IMR-90 (cell line): ENCODE data around the gene CMTM7. TPM values are rescaled to one million over a fixed set of nuclear protein-coding genes. Genes with fewer than 3 reads are reported as not detected.
"Not testable (repeated sequence)": the region's sequence is repeated elsewhere in the genome, so short reads cannot be mapped to it uniquely, and the experiment has no call there.

Experiments used
- ATAC-seq: fragments of 200-7000 bp; cut with Tn5 transposase; 2 replicates; pipeline ENCODE4 v1.9.1; 2020; ENCODE audit warnings: low read depth, mild to moderate bottlenecking, moderate library complexity
- BruUV-seq: library from RNA; stranded (reverse); fragments of 400-500 nt; replicated peaks from 2 replicates; lab custom pipeline; 2021; lab: Mats Ljungman, UMichigan
- CTCF ChIA-PET: fragments of 300-600 bp; formaldehyde crosslinking; extraction: SDS; loops from one replicate; lab custom pipeline; 2021; ENCODE audit warnings: antibody characterized with exemption; lab: Yijun Ruan, JAX
- POLR2A ChIA-PET: fragments of 300-600 bp; sonication (Branson Sonifier 250); formaldehyde crosslinking; loops from one replicate; lab custom pipeline; 2022; ENCODE audit warnings: antibody characterized with exemption; ENCODE audit not compliant: unreplicated experiment; lab: Charles Lee
- DNase-seq: peaks from one replicate; pipeline ENCODE4 v3.0.0; 2013
- H2AFZ ChIP-seq: replicated peaks from 2 replicates; pipeline ENCODE3; 2013; ENCODE audit warnings: low read length, mild to moderate bottlenecking; ENCODE audit not compliant: poor library complexity
- H2AK5ac ChIP-seq: 2 replicates; pipeline ENCODE4 v1.6.1; 2013; ENCODE audit warnings: low read depth, low read length, inconsistent platforms
- H2AK9ac ChIP-seq: replicated peaks from 2 replicates; pipeline ENCODE3; 2013; ENCODE audit warnings: mild to moderate bottlenecking, low read depth, low read length, moderate library complexity; ENCODE audit not compliant: poor library complexity
- H2BK120ac ChIP-seq: 2 replicates; pipeline ENCODE4 v1.6.1; 2013; ENCODE audit warnings: low read depth, low read length, inconsistent platforms
- H2BK15ac ChIP-seq: 3 replicates; pipeline ENCODE4 v1.6.1; 2013; ENCODE audit warnings: low read depth, low read length, inconsistent platforms
- H2BK20ac ChIP-seq: 2 replicates; pipeline ENCODE4 v1.6.1; 2013; ENCODE audit warnings: low read depth, mild to moderate bottlenecking, inconsistent platforms, low read length, moderate library complexity
- H2BK5ac ChIP-seq: 2 replicates; pipeline ENCODE4 v1.6.1; 2013; ENCODE audit warnings: mild to moderate bottlenecking, low read depth, low read length, inconsistent platforms; ENCODE audit not compliant: poor library complexity, severe bottlenecking
- H3K14ac ChIP-seq: replicated peaks from 2 replicates; pipeline ENCODE4 v1.6.1; 2013; ENCODE audit warnings: low read depth, low read length, inconsistent platforms
- H3K18ac ChIP-seq: 2 replicates; pipeline ENCODE4 v1.6.1; 2013; ENCODE audit warnings: low read depth, low read length, control low read depth
- H3K23ac ChIP-seq: 2 replicates; pipeline ENCODE4 v1.6.1; 2013; ENCODE audit warnings: low read depth, low read length, inconsistent platforms
- H3K27ac ChIP-seq: 2 replicates; pipeline ENCODE4 v1.5.1; 2013; ENCODE audit warnings: mild to moderate bottlenecking, control low read depth, low read length; ENCODE audit not compliant: insufficient read depth
- H3K27me3 ChIP-seq: 2 replicates; pipeline ENCODE4 v1.6.1; 2013; ENCODE audit warnings: low read length; ENCODE audit not compliant: control insufficient read depth, insufficient read depth
- H3K36me3 ChIP-seq: 2 replicates; pipeline ENCODE4 v1.6.1; 2013; ENCODE audit warnings: low read length, mixed read lengths; ENCODE audit not compliant: control insufficient read depth, insufficient read depth
- H3K4ac ChIP-seq: 2 replicates; pipeline ENCODE4 v1.6.1; 2013; ENCODE audit warnings: low read depth, low read length, inconsistent platforms
- H3K4me1 ChIP-seq: 2 replicates; pipeline ENCODE4 v1.6.1; 2013; ENCODE audit warnings: low read length, mixed read lengths; ENCODE audit not compliant: control insufficient read depth, insufficient read depth
- H3K4me2 ChIP-seq: 2 replicates; pipeline ENCODE4 v1.6.1; 2013; ENCODE audit warnings: low read depth, mild to moderate bottlenecking, control low read depth, low read length, moderate library complexity
- H3K4me3 ChIP-seq: 2 replicates; pipeline ENCODE4 v1.5.1; 2013; ENCODE audit warnings: low read depth, mild to moderate bottlenecking, control low read depth, low read length, moderate library complexity; ENCODE audit not compliant: insufficient read depth
- H3K56ac ChIP-seq: 2 replicates; pipeline ENCODE4 v1.6.1; 2013; ENCODE audit warnings: low read length, inconsistent platforms; ENCODE audit not compliant: insufficient read depth; ENCODE audit errors: extremely low read depth
- H3K79me1 ChIP-seq, 2 experiments: 2 replicates each; pipeline ENCODE4 v1.6.1; 2013; ENCODE audit warnings: low read length in 2 of 2, inconsistent platforms in 1 of 2, low read depth in 1 of 2
- H3K9ac ChIP-seq: 2 replicates; pipeline ENCODE4 v1.6.1; 2013; ENCODE audit warnings: low read depth, low read length, control low read depth
- H3K9me1 ChIP-seq: 2 replicates; pipeline ENCODE4 v1.6.1; 2013; ENCODE audit warnings: low read length, inconsistent platforms; ENCODE audit not compliant: insufficient read depth
- H3K9me3 ChIP-seq: 2 replicates; pipeline ENCODE4 v1.6.1; 2013; ENCODE audit warnings: low read length; ENCODE audit not compliant: control insufficient read depth, insufficient read depth
- H4K20me1 ChIP-seq: 2 replicates; pipeline ENCODE4 v1.6.1; 2013; ENCODE audit warnings: low read length, inconsistent platforms; ENCODE audit not compliant: insufficient read depth
- H4K5ac ChIP-seq: 2 replicates; pipeline ENCODE4 v1.6.1; 2013; ENCODE audit warnings: mild to moderate bottlenecking, low read depth, low read length, control low read depth
- H4K8ac ChIP-seq, 2 experiments: 2 replicates each; pipeline ENCODE4 v1.6.1; 2013; ENCODE audit warnings: low read depth in 2 of 2, low read length in 2 of 2, control low read depth in 1 of 2, inconsistent platforms in 1 of 2
- H4K91ac ChIP-seq: 2 replicates; pipeline ENCODE4 v1.6.1; 2013; ENCODE audit warnings: low read depth, low read length, inconsistent platforms; ENCODE audit not compliant: insufficient read depth
- WGBS, 2 experiments: methylation state at CpG; one replicate each; pipeline versions ENCODE4 v1.1.5 to v1.1.7; 2013; ENCODE audit warnings: missing lambda C conversion rate in 2 of 2; ENCODE audit not compliant: insufficient read length in 1 of 2; ENCODE audit errors: extremely low coverage in 2 of 2; 5-methylcytosine and 5-hydroxymethylcytosine counted together
- dilution Hi-C: fragments of 300-500 bp; cut with HindIII; formaldehyde crosslinking; loops from one replicate; pipeline ENCODE4 v1.14.3; 2018; ENCODE audit warnings: low sequenced_read_pairs; ENCODE audit not compliant: unreplicated experiment
- in situ Hi-C: fragments of 300-500 bp; cut with MboI; formaldehyde crosslinking; loops from 3 replicates; pipeline ENCODE4 v1.14.3; 2019; ENCODE audit warnings: low sequenced_read_pairs, inconsistent platforms, mixed read lengths
- intact Hi-C: fragments of 100-400 bp; cut with micrococcal nuclease; formaldehyde crosslinking; loops from 2 replicates; pipeline ENCODE4 v1.10.0; 2022
- polyA plus RNA-seq, 3 experiments: library from polyadenylated mRNA; depleted of rRNA; stranded (reverse); fragments of >200 nt; gene quantifications; 2 replicates each; pipeline ENCODE4 v1.2.3, GENCODE V29; 2012; ENCODE audit warnings: low replicate concordance in 1 of 3
- total RNA-seq: library from RNA; depleted of rRNA; stranded (reverse); fragments of >200 nt; gene quantifications from 2 replicates; pipeline ENCODE4 v1.2.3, GENCODE V29; 2012

The CMTM7 gene
- total and polyA plus RNA-seq, 2 of the 4 experiments (the other 2 are of a cell fraction) = 3.4 to 31.4 TPM

GRCh38 chr3:32463415-32463814, 71.8 kb downstream of the CMTM7 start:
- POLR2A ChIA-PET, H3K27ac ChIP-seq, H3K79me1 ChIP-seq, H4K8ac ChIP-seq, H3K23ac ChIP-seq, H3K56ac ChIP-seq, H2BK20ac ChIP-seq, H3K9ac ChIP-seq, H3K27me3 ChIP-seq, H3K9me3 ChIP-seq, H3K36me3 ChIP-seq, ATAC-seq, H4K5ac ChIP-seq, H2BK15ac ChIP-seq, DNase-seq, H3K4ac ChIP-seq, H2AK9ac ChIP-seq, H3K4me2 ChIP-seq, H2BK5ac ChIP-seq, H3K4me1 ChIP-seq, H4K91ac ChIP-seq, H3K9me1 ChIP-seq, in situ Hi-C loops, H2AFZ ChIP-seq, H2AK5ac ChIP-seq, BruUV-seq, H4K20me1 ChIP-seq, H3K4me3 ChIP-seq, H3K14ac ChIP-seq, H3K18ac ChIP-seq, dilution Hi-C loops, CTCF ChIA-PET, H2BK120ac ChIP-seq: not testable (repeated sequence)
- intact Hi-C loops = loop anchor here (10.0 kb wide), 1 partner anchor 289 kb away; no protein-coding TSS in a partner anchor
- WGBS, 2 experiments = 97% methylated on average over 5 of the region's 7 CpGs; no CpG with 5 or more reads in 1 of the 2 experiments

GRCh38 chr3:32464726-32465125, 73.1 kb downstream of the CMTM7 start:
- H3K27me3 ChIP-seq, dilution Hi-C loops, H2BK5ac ChIP-seq, DNase-seq, ATAC-seq, CTCF ChIA-PET, H3K9me3 ChIP-seq, H3K4me2 ChIP-seq, H4K91ac ChIP-seq, H3K9ac ChIP-seq, H3K4me3 ChIP-seq, H3K14ac ChIP-seq, H3K4ac ChIP-seq, H2BK120ac ChIP-seq, H3K23ac ChIP-seq, H3K18ac ChIP-seq, H3K36me3 ChIP-seq, H2BK15ac ChIP-seq, H2AK9ac ChIP-seq, H4K5ac ChIP-seq, H4K8ac ChIP-seq, H2BK20ac ChIP-seq, H3K56ac ChIP-seq, H3K27ac ChIP-seq, POLR2A ChIA-PET, H3K4me1 ChIP-seq, H2AK5ac ChIP-seq, H2AFZ ChIP-seq, BruUV-seq: not testable (repeated sequence)
- intact Hi-C loops = loop anchor here (10.0 kb wide), 1 partner anchor 290 kb away; no protein-coding TSS in a partner anchor
- no CpG with 5 or more reads among the region's 7 CpGs for WGBS, 2 experiments
- H3K79me1 ChIP-seq = peaks cover 8 to 15% of the 10 kb centered on the region in 2 experiments; a peak in 3 of 4 replicates
- peaks cover 17% of the 10 kb centered on the region for H4K20me1 ChIP-seq
- in situ Hi-C loops = loop anchor here (5.0 kb wide), 2 partner anchors 72 to 167 kb away; partner anchors contain the start of gene CMTM7
- peaks cover 13% of the 10 kb centered on the region for H3K9me1 ChIP-seq
